Calu3 (cell line): ENCODE results near the gene LRBA. TPM values are rescaled to one million over a fixed set of nuclear protein-coding genes. Genes with fewer than 3 reads are reported as not detected.

ENCODE experiments used
- BruUV-seq: library from RNA; stranded (reverse); fragments of 400-500 nt; replicated peaks from 2 replicates; lab custom pipeline; 2021; lab: Mats Ljungman, UMichigan
- CTCF ChIA-PET: fragments of 300-600 bp; sonication (Branson Sonifier 250); formaldehyde crosslinking; loops from one replicate; lab custom pipeline; 2022; ENCODE audit warnings: antibody characterized with exemption; lab: Charles Lee
- DNase-seq: peaks from one replicate; pipeline ENCODE4 v3.0.0; 2022
- H3K27ac Mint-ChIP-seq: one replicate; pipeline ENCODE4 v1.8.0; 2022; ENCODE audit warnings: mixed read lengths; ENCODE audit not compliant: unreplicated experiment
- H3K27me3 Mint-ChIP-seq: one replicate; pipeline ENCODE4 v1.8.0; 2022; ENCODE audit warnings: mixed read lengths; ENCODE audit not compliant: unreplicated experiment
- H3K36me3 Mint-ChIP-seq: one replicate; pipeline ENCODE4 v1.8.0; 2022; ENCODE audit warnings: mild to moderate bottlenecking, moderate library complexity, mixed read lengths; ENCODE audit not compliant: insufficient read depth, unreplicated experiment
- H3K4me1 Mint-ChIP-seq: one replicate; pipeline ENCODE4 v1.8.0; 2022; ENCODE audit warnings: mild to moderate bottlenecking, low read depth, mixed read lengths; ENCODE audit not compliant: unreplicated experiment
- H3K4me3 Mint-ChIP-seq: one replicate; pipeline ENCODE4 v1.8.0; 2022; ENCODE audit warnings: mild to moderate bottlenecking, low read depth, moderate library complexity, mixed read lengths; ENCODE audit not compliant: unreplicated experiment
- H3K9me3 Mint-ChIP-seq: one replicate; pipeline ENCODE4 v1.8.0; 2022; ENCODE audit warnings: low read depth, mixed read lengths; ENCODE audit not compliant: unreplicated experiment
- intact Hi-C: fragments of 100-400 bp; cut with micrococcal nuclease; formaldehyde crosslinking; loops from one replicate; pipeline ENCODE4 v1.10.0; 2022; ENCODE audit not compliant: unreplicated experiment
- total RNA-seq: library from RNA; stranded (reverse); gene quantifications from 2 replicates; pipeline ENCODE4 v1.2.3, GENCODE V29; 2022
- TF ChIP-seq, protein P1 (sequence below): fragments of 200-600 bp; IDR thresholded peaks from one replicate; pipeline ENCODE4 v1.8.0; 2022; ENCODE audit warnings: antibody characterized with exemption; ENCODE audit not compliant: unreplicated experiment

Gene LRBA
- total RNA-seq, 1 experiment from 2014 or later: 49.0 TPM

DNA sequence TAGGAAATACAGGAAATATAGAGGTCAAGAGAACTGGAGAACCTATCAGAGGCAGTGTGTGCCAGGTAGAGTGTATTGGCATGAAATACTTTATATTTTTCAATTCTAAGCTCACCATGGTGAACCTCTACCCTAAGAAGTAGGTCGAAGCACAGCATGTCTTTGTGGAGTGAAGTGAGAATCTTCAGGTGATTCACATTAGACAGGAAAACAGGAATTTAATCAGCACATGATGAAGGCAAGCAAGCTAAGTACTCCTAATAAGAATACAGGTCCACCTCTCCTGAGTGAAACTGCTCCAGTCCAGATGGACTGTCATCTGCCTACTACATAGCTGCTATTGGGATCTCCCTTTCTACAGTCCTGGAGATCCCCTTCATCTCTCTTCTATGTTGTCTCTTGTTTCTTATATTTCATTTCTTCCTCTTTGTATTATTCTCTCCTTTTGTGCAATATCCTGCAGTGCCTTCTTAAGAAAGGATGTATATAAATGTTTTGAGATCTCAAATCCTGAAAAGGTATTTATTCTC, 159.0 kb downstream of the LRBA start:
- H3K27me3 Mint-ChIP-seq: no peaks in the 10 kb centered on the region

DNA sequence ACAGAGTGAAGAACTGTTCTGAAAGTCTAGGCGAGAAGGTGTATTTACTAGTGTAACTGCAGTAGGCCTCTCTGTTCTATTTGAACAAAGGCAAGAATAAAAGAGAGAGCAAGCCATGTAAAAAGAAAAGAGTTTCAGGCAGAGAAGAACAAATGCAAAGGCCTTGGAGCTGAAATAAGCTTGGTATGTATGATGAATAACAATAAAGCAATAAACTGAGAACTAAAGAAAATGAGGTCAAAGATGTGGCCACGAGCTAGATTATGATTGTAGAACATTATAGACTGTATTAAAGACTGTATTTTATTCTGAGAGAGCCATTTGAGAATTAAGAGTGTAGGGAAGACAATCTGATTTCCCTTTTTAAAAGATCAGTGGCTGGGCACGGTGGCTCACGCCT, 160.5 kb downstream of the LRBA start:
- CTCF ChIA-PET: no interaction called here
- Mint-ChIP-seq H3K4me3 (no peak overlapping the region), H3K27ac (no peak overlapping the region), H3K27me3 (no peaks in the 10 kb centered on the region), H3K9me3 (no peaks in the 10 kb centered on the region), H3K36me3 (peaks cover 7% of the 10 kb centered on the region), H3K4me1 (peaks cover 12% of the 10 kb centered on the region)
- TF ChIP-seq, protein P1, sequence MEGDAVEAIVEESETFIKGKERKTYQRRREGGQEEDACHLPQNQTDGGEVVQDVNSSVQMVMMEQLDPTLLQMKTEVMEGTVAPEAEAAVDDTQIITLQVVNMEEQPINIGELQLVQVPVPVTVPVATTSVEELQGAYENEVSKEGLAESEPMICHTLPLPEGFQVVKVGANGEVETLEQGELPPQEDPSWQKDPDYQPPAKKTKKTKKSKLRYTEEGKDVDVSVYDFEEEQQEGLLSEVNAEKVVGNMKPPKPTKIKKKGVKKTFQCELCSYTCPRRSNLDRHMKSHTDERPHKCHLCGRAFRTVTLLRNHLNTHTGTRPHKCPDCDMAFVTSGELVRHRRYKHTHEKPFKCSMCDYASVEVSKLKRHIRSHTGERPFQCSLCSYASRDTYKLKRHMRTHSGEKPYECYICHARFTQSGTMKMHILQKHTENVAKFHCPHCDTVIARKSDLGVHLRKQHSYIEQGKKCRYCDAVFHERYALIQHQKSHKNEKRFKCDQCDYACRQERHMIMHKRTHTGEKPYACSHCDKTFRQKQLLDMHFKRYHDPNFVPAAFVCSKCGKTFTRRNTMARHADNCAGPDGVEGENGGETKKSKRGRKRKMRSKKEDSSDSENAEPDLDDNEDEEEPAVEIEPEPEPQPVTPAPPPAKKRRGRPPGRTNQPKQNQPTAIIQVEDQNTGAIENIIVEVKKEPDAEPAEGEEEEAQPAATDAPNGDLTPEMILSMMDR: no peak
- intact Hi-C loops: no loop called here
- DNase-seq: no peak
- BruUV-seq: no TSS peak

More for the DNA sequence above, 159.0 kb downstream of the LRBA start:
- Mint-ChIP-seq H3K4me1 (peaks cover 10% of the 10 kb centered on the region), H3K27ac (no peak overlapping the region), H3K9me3 (no peaks in the 10 kb centered on the region), H3K4me3 (no peak overlapping the region), H3K36me3 (peaks cover 7% of the 10 kb centered on the region)
- intact Hi-C loops: no loop called here
- no peak for DNase-seq
- TF ChIP-seq, protein P1: no peak
- CTCF ChIA-PET: no interaction called here
- BruUV-seq: no TSS peak

DNA sequence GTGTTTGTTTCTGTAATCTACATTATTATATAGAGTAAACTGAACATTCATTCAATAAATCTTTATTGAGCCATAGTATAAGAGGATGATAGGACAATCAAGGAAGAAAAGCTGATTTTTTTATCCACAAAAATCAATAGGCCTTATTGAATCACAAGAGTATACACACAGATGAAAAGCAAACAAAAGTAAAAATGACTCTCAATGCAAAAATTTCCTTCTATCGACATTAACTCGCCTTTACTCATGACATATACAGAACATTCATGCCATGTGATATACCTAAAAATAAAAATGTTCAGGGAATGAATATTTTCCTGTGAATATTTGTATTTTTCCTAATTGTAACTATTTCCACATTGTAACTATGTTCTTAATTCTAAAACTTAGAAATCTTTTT, 161.2 kb downstream of the LRBA start:
- no peak for DNase-seq
- CTCF ChIA-PET: no interaction called here
- no TSS peak for BruUV-seq
- Mint-ChIP-seq H3K4me3 (no peak overlapping the region), H3K9me3 (no peaks in the 10 kb centered on the region), H3K4me1 (peaks cover 18% of the 10 kb centered on the region), H3K27ac (no peak overlapping the region), H3K27me3 (no peaks in the 10 kb centered on the region), H3K36me3 (peaks cover 7% of the 10 kb centered on the region)
- intact Hi-C loops: no loop called here
- TF ChIP-seq, protein P1: no peak

DNA sequence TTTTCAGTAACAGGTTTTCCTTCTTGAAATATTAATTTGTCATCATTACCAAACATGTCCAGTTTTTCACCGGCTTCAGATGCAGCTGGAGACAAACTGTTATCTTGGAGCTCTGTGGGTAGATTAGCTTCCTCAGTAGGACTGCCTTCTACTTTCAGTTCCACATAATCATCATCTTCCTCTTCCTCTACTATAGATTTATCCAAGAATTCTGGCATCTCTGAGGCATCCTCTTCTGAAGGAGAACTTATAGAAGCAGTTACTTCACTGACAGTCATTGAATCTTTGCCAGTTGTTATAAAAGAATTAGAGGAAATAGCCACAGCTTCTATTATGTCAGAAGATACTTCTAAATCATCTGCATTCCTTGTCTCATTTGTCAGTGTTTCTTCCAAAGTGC, 162.9 kb downstream of the LRBA start:
- intact Hi-C loops: no loop called here
- Mint-ChIP-seq H3K4me3 (no peak overlapping the region), H3K27ac (peak overlapping the region; percentile 17), H3K4me1 (peaks cover 18% of the 10 kb centered on the region), H3K27me3 (no peaks in the 10 kb centered on the region), H3K36me3 (peaks cover 7% of the 10 kb centered on the region), H3K9me3 (no peaks in the 10 kb centered on the region)
- TSS peak; percentile 49 for BruUV-seq
- DNase-seq: no peak
- CTCF ChIA-PET: no interaction called here
- TF ChIP-seq, protein P1: no peak
